ENCODE measurements around the gene SLA2. TPM values are rescaled to one million over a fixed set of nuclear protein-coding genes. Genes with fewer than 3 reads are reported as not detected.

The SLA2 gene
- total and polyA plus RNA-seq, 4 experiments from 2014 or later, result 12.7 to 29.9 (median 21.5) TPM

DNA sequence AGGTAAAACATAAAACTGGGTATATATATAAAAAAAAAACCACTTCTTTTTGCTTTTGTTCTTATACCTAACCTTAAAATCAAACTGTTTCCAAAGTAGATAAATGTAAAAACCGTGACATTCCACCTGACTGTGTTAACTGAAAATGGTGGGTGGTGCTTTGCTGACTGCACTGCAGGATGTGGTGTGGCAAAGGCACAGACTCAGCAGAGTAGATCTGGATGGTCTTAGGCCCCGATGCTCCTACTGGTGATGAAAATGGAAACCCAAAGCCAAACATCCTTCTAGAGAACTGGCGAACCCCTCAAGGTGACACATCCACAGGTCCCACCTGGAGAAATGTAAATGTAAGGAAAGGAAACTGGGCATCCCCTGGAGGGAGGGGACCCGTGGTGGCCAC is 63.7 kb downstream of the SLA2 start:
- H3K9me3 ChIP-seq (ENCODE audit: control insufficient read depth in 1 of 2, low read length in 2 of 2), result no peaks in the 10 kb centered on the region
- no peak overlapping the region for H3K27ac ChIP-seq (ENCODE audit: low read depth, low read length)
- H3K4me3 Mint-ChIP-seq, result peak overlapping the region in 2 of 8 donors; percentile 29 to 48
- H3K27ac Mint-ChIP-seq, result peak overlapping the region; percentile 67 to 91 (median 85)
- H3K9me3 Mint-ChIP-seq, result peaks cover 0 to 2% (median 0%) of the 10 kb centered on the region in 8 donors
- H3K27me3 ChIP-seq (ENCODE audit: insufficient read depth, low read length), result no peaks in the 10 kb centered on the region
- H3K36me3 ChIP-seq (ENCODE audit: insufficient read depth, low read length), result peaks cover 23% of the 10 kb centered on the region
- DNase-seq, result peak in 1 of 5 donors; percentile 37
- intact Hi-C loops (cut with micrococcal nuclease), result no loop called here
- ChIA-PET POLR2A (ENCODE audit: partially characterized antibody) (interaction anchor here (1.0 to 1.4 kb wide), 2 partner anchors 9 to 10 kb away, joined by 3 read pairs; partner anchors contain the start of gene TGIF2), CTCF (ENCODE audit: partially characterized antibody) (no interaction called here)
- H3K4me3 ChIP-seq (ENCODE audit: low read length in 2 of 2), result no peak overlapping the region
- H3K36me3 Mint-ChIP-seq, result peaks cover 26 to 40% of the 10 kb centered on the region in 2 donors
- no peaks in the 10 kb centered on the region for H3K27me3 Mint-ChIP-seq
- peaks cover 22% of the 10 kb centered on the region for H3K4me1 ChIP-seq (ENCODE audit: insufficient read depth, low read length)
- H3K4me1 Mint-ChIP-seq, result peaks cover 8 to 27% (median 19%) of the 10 kb centered on the region in 4 donors

DNA sequence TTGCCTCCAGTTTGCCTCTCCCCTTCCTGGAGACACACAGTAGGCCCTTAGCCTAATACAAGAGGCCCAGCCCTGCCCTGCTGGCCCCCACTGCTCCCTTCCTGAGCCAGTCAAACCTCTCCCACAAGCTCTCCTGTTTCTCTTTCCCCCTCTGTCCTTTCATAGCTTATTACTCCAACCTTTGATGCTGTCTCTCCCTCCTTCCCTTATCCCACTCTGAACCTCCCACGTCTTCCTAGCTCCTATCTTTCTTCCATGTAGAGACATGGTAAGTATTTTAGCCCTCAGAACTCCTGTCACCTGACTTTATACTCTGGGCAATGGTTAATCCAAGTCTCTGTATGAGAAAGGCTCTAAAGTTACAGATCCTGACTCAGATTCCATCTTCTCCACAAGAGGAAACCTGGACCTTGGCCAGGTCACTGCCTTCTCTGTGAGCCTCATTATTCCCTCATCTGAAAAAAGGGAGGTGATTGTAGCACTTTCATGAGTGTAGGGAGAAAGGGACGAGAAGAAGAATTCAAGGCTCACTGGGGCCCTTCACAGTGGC is 65.9 kb downstream of the SLA2 start:
- no peak overlapping the region for H3K4me3 ChIP-seq (ENCODE audit: low read length in 2 of 2)
- H3K27ac Mint-ChIP-seq, result peak overlapping the region in 6 of 7 donors; percentile 24 to 84 (median 72)
- H3K27ac ChIP-seq (ENCODE audit: low read depth, low read length), result no peak overlapping the region
- H3K9me3 ChIP-seq (ENCODE audit: control insufficient read depth in 1 of 2, low read length in 2 of 2), result no peaks in the 10 kb centered on the region
- H3K27me3 ChIP-seq (ENCODE audit: insufficient read depth, low read length), result no peaks in the 10 kb centered on the region
- peaks cover 38% of the 10 kb centered on the region for H3K4me1 ChIP-seq (ENCODE audit: insufficient read depth, low read length)
- peaks cover 19 to 43% of the 10 kb centered on the region in 2 donors for H3K36me3 Mint-ChIP-seq
- CTCF ChIA-PET (ENCODE audit: partially characterized antibody), result interaction anchor here (11.4 kb wide), 1 partner anchor 10 kb away, joined by 132 read pairs; no protein-coding TSS in a partner anchor
- peak overlapping the region in 1 of 8 donors; percentile 11 for H3K4me3 Mint-ChIP-seq
- DNase-seq, result no peak
- peaks cover 23% of the 10 kb centered on the region for H3K36me3 ChIP-seq (ENCODE audit: insufficient read depth, low read length)
- POLR2A ChIA-PET (ENCODE audit: partially characterized antibody), result interaction anchor here (10.7 kb wide), 1 partner anchor 12 kb away, joined by 202 read pairs; no protein-coding TSS in a partner anchor
- H3K9me3 Mint-ChIP-seq, result peaks cover 0 to 3% (median 0%) of the 10 kb centered on the region in 8 donors
- H3K4me1 Mint-ChIP-seq, result peaks cover 19 to 36% (median 27%) of the 10 kb centered on the region in 4 donors
- H3K27me3 Mint-ChIP-seq, result no peaks in the 10 kb centered on the region
- intact Hi-C loops (cut with micrococcal nuclease), result loop anchor here (10.0 kb wide), 1 partner anchor 625 kb away; the partner anchor contains the start of gene SCAND1

DNA sequence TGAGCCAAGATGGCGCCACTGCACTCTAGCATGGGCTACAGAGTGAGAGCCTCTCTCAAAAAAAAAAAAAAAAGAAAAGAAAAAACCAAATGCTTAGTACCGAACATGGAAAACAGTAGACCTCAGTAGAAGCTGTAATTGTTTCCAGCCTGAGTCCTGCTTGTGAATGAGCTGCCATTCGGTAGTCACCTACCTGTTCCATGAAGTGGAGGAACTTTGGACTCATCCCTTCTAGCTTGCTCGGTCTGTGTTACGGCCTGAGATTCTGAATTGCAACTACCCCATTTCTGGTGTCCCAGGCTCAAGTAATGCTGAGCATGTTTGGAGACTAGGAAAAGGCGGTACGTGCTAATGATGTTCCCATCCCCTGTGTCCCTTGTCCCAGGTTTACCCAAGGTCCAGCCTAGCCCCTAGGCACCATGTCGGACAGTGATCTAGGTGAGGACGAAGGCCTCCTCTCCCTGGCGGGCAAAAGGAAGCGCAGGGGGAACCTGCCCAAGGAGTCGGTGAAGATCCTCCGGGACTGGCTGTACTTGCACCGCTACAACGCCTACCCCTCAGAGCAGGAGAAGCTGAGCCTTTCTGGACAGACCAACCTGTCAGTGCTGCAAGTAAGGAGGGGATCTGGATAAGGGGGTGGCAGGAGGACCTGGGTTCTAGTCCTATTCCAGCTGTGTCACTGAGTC is 67.5 kb downstream of the SLA2 start:
- peaks cover 14 to 43% of the 10 kb centered on the region in 2 donors for H3K36me3 Mint-ChIP-seq
- peaks cover 0 to 7% (median 0%) of the 10 kb centered on the region in 8 donors for H3K9me3 Mint-ChIP-seq

DNA sequence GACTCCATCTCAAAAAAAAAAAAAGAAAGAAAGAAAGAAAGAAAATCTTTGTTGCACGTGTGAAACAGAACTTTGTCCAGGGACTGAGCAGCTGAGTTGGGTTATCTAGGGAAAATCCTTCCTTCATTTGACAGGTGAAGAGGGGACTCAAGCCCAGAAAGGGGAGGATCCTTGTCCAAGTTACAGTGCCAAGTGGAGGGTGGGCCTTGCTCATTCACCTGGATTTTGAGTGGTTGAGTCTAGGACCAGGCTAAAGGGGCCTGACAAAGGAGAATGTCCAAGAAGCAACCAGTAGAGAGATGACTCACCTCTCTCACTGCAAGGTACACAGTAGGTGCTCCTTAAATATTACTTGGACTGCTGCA is 69.9 kb downstream of the SLA2 start:
- POLR2A ChIA-PET (ENCODE audit: partially characterized antibody), result interaction anchor here (0.6 to 10.7 kb wide), 5 partner anchors 16 to 83 kb away, joined by 3 to 202 read pairs (median 4); partner anchors contain the start of gene RAB5IF
- intact Hi-C loops (cut with micrococcal nuclease), result loop anchor here (10.0 kb wide), 1 partner anchor 621 kb away; the partner anchor contains the start of gene SCAND1
- peaks cover 0 to 7% (median 0%) of the 10 kb centered on the region in 8 donors for H3K9me3 Mint-ChIP-seq
- Histone ChIP-seq H3K4me1 (ENCODE audit: insufficient read depth, low read length) (peaks cover 41% of the 10 kb centered on the region), H3K27me3 (ENCODE audit: insufficient read depth, low read length) (no peaks in the 10 kb centered on the region), H3K27ac (ENCODE audit: low read depth, low read length) (no peak overlapping the region), H3K4me3 (ENCODE audit: low read length in 2 of 2) (no peak overlapping the region), H3K36me3 (ENCODE audit: insufficient read depth, low read length) (peaks cover 23% of the 10 kb centered on the region), H3K9me3 (ENCODE audit: control insufficient read depth in 1 of 2, low read length in 2 of 2) (no peaks in the 10 kb centered on the region)
- peaks cover 24 to 53% (median 33%) of the 10 kb centered on the region in 4 donors for H3K4me1 Mint-ChIP-seq
- peak overlapping the region in 7 of 8 donors; percentile 45 to 96 (median 89) for H3K4me3 Mint-ChIP-seq
- no peaks in the 10 kb centered on the region for H3K27me3 Mint-ChIP-seq
- H3K27ac Mint-ChIP-seq, result peak overlapping the region; percentile 76 to 97 (median 95)
- peaks cover 9 to 35% of the 10 kb centered on the region in 2 donors for H3K36me3 Mint-ChIP-seq
- CTCF ChIA-PET (ENCODE audit: partially characterized antibody), result interaction anchor here (0.7 to 11.4 kb wide), 3 partner anchors 14 to 374 kb away, joined by 3 to 132 read pairs (median 37); partner anchors contain the start of gene RAB5IF
- DNase-seq, result no peak

More for the DNA sequence above, 67.5 kb downstream of the SLA2 start:
- Histone ChIP-seq H3K9me3 (ENCODE audit: control insufficient read depth in 1 of 2, low read length in 2 of 2) (no peaks in the 10 kb centered on the region), H3K4me3 (ENCODE audit: low read length in 2 of 2) (no peak overlapping the region), H3K4me1 (ENCODE audit: insufficient read depth, low read length) (peaks cover 42% of the 10 kb centered on the region), H3K27me3 (ENCODE audit: insufficient read depth, low read length) (no peaks in the 10 kb centered on the region), H3K36me3 (ENCODE audit: insufficient read depth, low read length) (peaks cover 23% of the 10 kb centered on the region), H3K27ac (ENCODE audit: low read depth, low read length) (no peak overlapping the region)
- H3K27ac Mint-ChIP-seq, result peak overlapping the region in 1 of 7 donors; percentile 7
- ChIA-PET POLR2A (ENCODE audit: partially characterized antibody) (interaction anchor here (1.0 to 10.7 kb wide), 3 partner anchors 14 to 27 kb away, joined by 3 to 202 read pairs (median 3); partner anchors contain the start of gene RAB5IF), CTCF (ENCODE audit: partially characterized antibody) (interaction anchor here (0.7 to 11.4 kb wide), 5 partner anchors 11 to 26 kb away, joined by 3 to 132 read pairs (median 4); partner anchors contain the start of gene RAB5IF)
- no peaks in the 10 kb centered on the region for H3K27me3 Mint-ChIP-seq
- no peak overlapping the region for H3K4me3 Mint-ChIP-seq
- intact Hi-C loops (cut with micrococcal nuclease), result loop anchor here (10.0 kb wide), 1 partner anchor 624 kb away; the partner anchor contains the start of gene SCAND1
- H3K4me1 Mint-ChIP-seq, result peaks cover 23 to 43% (median 32%) of the 10 kb centered on the region in 4 donors
- no peak for DNase-seq

DNA sequence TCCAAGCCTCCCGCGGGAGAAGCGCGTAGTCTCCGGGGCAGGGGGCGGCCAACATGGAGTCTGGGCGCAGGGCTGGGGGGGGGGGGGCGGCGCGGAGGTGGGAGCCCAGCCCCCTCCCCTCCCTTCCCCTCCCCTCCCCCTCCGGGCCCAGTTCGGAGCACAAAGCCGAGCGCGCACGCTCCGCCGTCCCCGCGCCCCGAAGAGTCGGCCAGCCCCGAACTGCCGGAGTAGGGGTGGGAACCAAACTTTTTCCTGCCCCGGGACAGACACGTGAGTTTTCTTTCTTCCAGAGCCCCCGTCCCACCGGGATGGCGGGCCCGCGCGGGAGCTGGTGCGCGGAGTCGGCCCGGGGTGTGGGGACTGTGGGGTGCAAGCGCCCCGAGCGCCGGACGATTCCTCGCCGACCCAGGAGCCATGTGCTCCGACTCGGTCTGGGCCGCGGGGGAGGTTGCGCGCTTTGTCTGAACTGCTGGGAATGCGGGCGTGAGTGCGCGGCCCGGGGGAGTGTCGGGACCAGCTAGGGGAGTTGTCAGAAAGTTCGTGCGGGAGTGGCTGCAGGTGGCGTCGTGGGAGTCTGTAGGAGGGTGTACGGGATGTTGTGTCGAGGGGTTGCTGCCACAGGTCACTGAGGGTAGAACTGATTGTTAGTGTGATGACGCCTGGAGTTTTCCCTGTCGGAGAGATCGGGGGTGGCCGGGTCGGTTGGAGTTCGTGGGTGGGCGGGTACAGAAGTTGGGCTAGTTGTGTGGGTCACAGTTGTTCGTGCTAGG is 71.4 kb downstream of the SLA2 start:
- Histone ChIP-seq H3K4me1 (ENCODE audit: insufficient read depth, low read length) (peaks cover 40% of the 10 kb centered on the region), H3K27me3 (ENCODE audit: insufficient read depth, low read length) (no peaks in the 10 kb centered on the region), H3K27ac (ENCODE audit: low read depth, low read length) (peak overlapping the region; percentile 100), H3K36me3 (ENCODE audit: insufficient read depth, low read length) (peaks cover 13% of the 10 kb centered on the region), H3K9me3 (ENCODE audit: control insufficient read depth in 1 of 2, low read length in 2 of 2) (no peaks in the 10 kb centered on the region), H3K4me3 (ENCODE audit: low read length in 2 of 2) (peak overlapping the region; percentile 23 to 73)
- peaks cover 0 to 4% (median 0%) of the 10 kb centered on the region in 8 donors for H3K9me3 Mint-ChIP-seq
- peak; percentile 51 to 70 (median 59) for DNase-seq
- peaks cover 24 to 46% (median 32%) of the 10 kb centered on the region in 4 donors for H3K4me1 Mint-ChIP-seq
- peak overlapping the region; percentile 94 to 97 (median 96) for H3K27ac Mint-ChIP-seq
- H3K36me3 Mint-ChIP-seq, result peaks cover 0 to 24% of the 10 kb centered on the region in 2 donors
- H3K4me3 Mint-ChIP-seq, result peak overlapping the region; percentile 86 to 96 (median 92)
- no peaks in the 10 kb centered on the region for H3K27me3 Mint-ChIP-seq
- ChIA-PET CTCF (ENCODE audit: partially characterized antibody) (interaction anchor here (1.2 to 11.4 kb wide), 3 partner anchors 15 to 180 kb away, joined by 3 to 132 read pairs (median 37); partner anchors contain the start of gene RAB5IF), POLR2A (ENCODE audit: partially characterized antibody) (interaction anchor here (0.8 to 10.7 kb wide), 9 partner anchors 8 to 620 kb away, joined by 3 to 202 read pairs (median 7); partner anchors contain the start of genes RAB5IF, SCAND1 and SLA2)
- intact Hi-C loops (cut with micrococcal nuclease), result loop anchor here (1.0 to 10.0 kb wide), 2 partner anchors 21 to 620 kb away; partner anchors contain the start of gene SCAND1

DNA sequence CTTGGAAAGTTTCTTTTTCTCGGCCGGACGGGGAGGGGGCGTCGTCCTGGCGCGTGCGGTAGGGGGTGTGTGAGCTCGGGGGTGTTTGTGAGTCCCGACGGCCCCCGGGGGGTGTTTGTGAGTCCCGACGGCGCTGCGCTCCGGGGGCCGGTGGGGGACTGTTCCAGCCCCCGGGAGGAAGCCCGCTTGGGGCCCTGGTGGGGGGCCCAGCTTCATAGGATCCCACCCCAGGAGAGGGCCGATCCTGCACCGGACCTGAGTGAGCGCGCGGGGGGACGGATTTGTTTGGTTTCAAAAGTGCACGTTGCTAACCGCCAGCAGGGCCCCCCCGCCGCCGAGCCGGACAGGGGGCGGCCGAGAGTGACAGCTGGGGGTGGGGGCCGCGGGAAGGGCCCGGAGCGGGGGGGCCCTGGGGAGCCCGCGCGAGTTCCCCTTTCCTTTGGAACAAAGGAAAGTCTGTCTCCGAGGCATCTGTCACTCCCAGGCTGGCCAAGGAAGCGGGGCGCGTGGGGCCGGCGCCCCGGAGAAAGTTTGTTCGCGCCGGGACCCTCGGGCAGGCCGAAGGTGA is 72.1 kb downstream of the SLA2 start:
- intact Hi-C loops (cut with micrococcal nuclease), result loop anchor here (1.0 to 10.0 kb wide), 6 partner anchors 18 to 619 kb away; partner anchors contain the start of genes RAB5IF and SCAND1
- Histone ChIP-seq H3K9me3 (ENCODE audit: control insufficient read depth in 1 of 2, low read length in 2 of 2) (no peaks in the 10 kb centered on the region), H3K36me3 (ENCODE audit: insufficient read depth, low read length) (peaks cover 6% of the 10 kb centered on the region), H3K4me3 (ENCODE audit: low read length in 2 of 2) (peak overlapping the region; percentile 23 to 73), H3K27me3 (ENCODE audit: insufficient read depth, low read length) (no peaks in the 10 kb centered on the region), H3K27ac (ENCODE audit: low read depth, low read length) (peak overlapping the region; percentile 100), H3K4me1 (ENCODE audit: insufficient read depth, low read length) (peaks cover 40% of the 10 kb centered on the region)
- DNase-seq, result peak in 3 of 5 donors; percentile 35 to 41 (median 37)
- Mint-ChIP-seq H3K4me3 (peak overlapping the region; percentile 43 to 96 (median 71)), H3K4me1 (peaks cover 24 to 46% (median 30%) of the 10 kb centered on the region in 4 donors), H3K36me3 (peaks cover 0 to 20% of the 10 kb centered on the region in 2 donors), H3K27ac (peak overlapping the region; percentile 55 to 95 (median 84)), H3K27me3 (no peaks in the 10 kb centered on the region), H3K9me3 (peaks cover 0 to 4% (median 0%) of the 10 kb centered on the region in 8 donors)
- ChIA-PET POLR2A (ENCODE audit: partially characterized antibody) (interaction anchor here (0.8 to 10.7 kb wide), 14 partner anchors 9 to 620 kb away, joined by 3 to 202 read pairs (median 4); partner anchors contain the start of genes RAB5IF, SCAND1 and SLA2), CTCF (ENCODE audit: partially characterized antibody) (interaction anchor here (6.7 to 11.4 kb wide), 2 partner anchors 16 to 31 kb away, joined by 37 to 132 read pairs; partner anchors contain the start of gene RAB5IF)
